SK-N-SH (cell line): ENCODE measurements around the gene STAB1. TPM values are rescaled to one million over a fixed set of nuclear protein-coding genes. Genes with fewer than 3 reads are reported as not detected.

ENCODE experiments used
- CTCF ChIA-PET: fragments of 300-600, 350-600 bp; formaldehyde crosslinking; extraction: SDS; loops from one replicate; lab custom pipeline; 2021; lab: Yijun Ruan, JAX
- POLR2A ChIA-PET: fragments of 350-600 bp; sonication (Branson Sonifier 250); formaldehyde crosslinking; extraction: SDS; loops from one replicate; lab custom pipeline; 2020; ENCODE audit warnings: antibody characterized with exemption, inconsistent platforms; lab: Yijun Ruan, JAX
- DNase-seq: peaks from one replicate; pipeline ENCODE4 v3.0.0; 2012
- H2AFZ ChIP-seq: fragments of 200-600 bp; sonication (generic); 2 replicates; pipeline ENCODE4 v1.8.1; 2016; ENCODE audit warnings: antibody characterized with exemption, mild to moderate bottlenecking, low read depth
- H3F3A ChIP-seq: fragments of 200-600 bp; sonication (generic); replicated peaks from 2 replicates; pipeline ENCODE3; 2016; ENCODE audit warnings: antibody characterized with exemption, mild to moderate bottlenecking; ENCODE audit not compliant: insufficient read depth
- H3K27ac ChIP-seq, 2 experiments: fragments of 200-500 bp in 1 of 2; fragments of 200-600 bp in 1 of 2; sonication (Bioruptor generic) in 1 of 2; sonication (generic), shearing (Covaris generic) in 1 of 2; 2 replicates each; pipeline versions ENCODE4 v1.5.1 to v1.6.1; 2014 to 2016; ENCODE audit warnings: low read depth in 2 of 2, inconsistent platforms in 1 of 2, low read length in 1 of 2, mild to moderate bottlenecking in 1 of 2, mixed read lengths in 1 of 2
- H3K27me3 ChIP-seq: fragments of 200-600 bp; sonication (generic), shearing (Covaris generic); 2 replicates; pipeline ENCODE4 v1.6.1; 2016; ENCODE audit warnings: mixed run types; ENCODE audit not compliant: insufficient read depth
- H3K36me3 ChIP-seq, 2 experiments: fragments of 200-500 bp in 1 of 2; fragments of 200-600 bp in 1 of 2; sonication (Bioruptor generic) in 1 of 2; sonication (generic) in 1 of 2; replicated peaks in 1 of 2; 2 replicates each; pipeline versions ENCODE3 to v1.5.1; 2014 to 2016; ENCODE audit warnings: low read length in 1 of 2, mild to moderate bottlenecking in 1 of 2; ENCODE audit not compliant: insufficient read depth in 2 of 2, control insufficient read depth in 1 of 2
- H3K4me1 ChIP-seq, 2 experiments: fragments of 200-500 bp in 1 of 2; fragments of 200-600 bp in 1 of 2; sonication (Bioruptor generic) in 1 of 2; sonication (generic), shearing (Covaris generic) in 1 of 2; 2 replicates each; pipeline versions ENCODE4 v1.5.1 to v1.6.1; 2014 to 2016; ENCODE audit warnings: low read depth in 1 of 2, low read length in 1 of 2, mixed run types in 1 of 2; ENCODE audit not compliant: insufficient read depth in 2 of 2, control insufficient read depth in 1 of 2
- H3K4me2 ChIP-seq: fragments of 200-600 bp; sonication (generic), shearing (Covaris generic); 2 replicates; pipeline ENCODE4 v1.6.1; 2017; ENCODE audit warnings: mixed run types
- H3K4me3 ChIP-seq, 2 experiments: fragments of 200-500 bp in 1 of 2; fragments of 200-600 bp in 1 of 2; sonication (Bioruptor generic) in 1 of 2; sonication (generic), shearing (Covaris generic) in 1 of 2; 2 replicates each; pipeline versions ENCODE4 v1.5.1 to v1.8.1; 2014 to 2016; ENCODE audit warnings: low read depth in 2 of 2, inconsistent platforms in 1 of 2, low read length in 1 of 2, mild to moderate bottlenecking in 1 of 2, mixed read lengths in 1 of 2, moderate library complexity in 1 of 2
- H3K79me2 ChIP-seq: fragments of 200-600 bp; sonication (generic); 2 replicates; pipeline ENCODE4 v1.8.1; 2017; ENCODE audit warnings: mild to moderate bottlenecking; ENCODE audit not compliant: insufficient read depth
- H3K9ac ChIP-seq: fragments of 200-600 bp; sonication (generic); 2 replicates; pipeline ENCODE4 v1.6.1; 2017; ENCODE audit warnings: mixed run types
- H3K9me2 ChIP-seq: fragments of 200-600 bp; sonication (generic); 2 replicates; pipeline ENCODE4 v1.6.1; 2017; ENCODE audit warnings: mixed run types
- H3K9me3 ChIP-seq: fragments of 200-600 bp; sonication (generic); 2 replicates; pipeline ENCODE4 v1.6.1; 2017; ENCODE audit warnings: mixed run types, mild to moderate bottlenecking, moderate library complexity
- H4K20me1 ChIP-seq: fragments of 200-600 bp; sonication (generic); 2 replicates; pipeline ENCODE4 v1.6.1; 2017; ENCODE audit warnings: mild to moderate bottlenecking, mixed run types; ENCODE audit not compliant: insufficient read depth
- ELF1 ChIP-seq: IDR thresholded peaks from 2 replicates; pipeline ENCODE4 v1.4.0; 2012
- FOXM1 ChIP-seq: IDR thresholded peaks from 2 replicates; pipeline ENCODE4 v1.4.0; 2012; ENCODE audit warnings: low read depth, mild to moderate bottlenecking
- MAX ChIP-seq: IDR thresholded peaks from 2 replicates; pipeline ENCODE4 v1.4.0; 2012; ENCODE audit warnings: low read depth
- NRF1 ChIP-seq: IDR thresholded peaks from 2 replicates; pipeline ENCODE4 v1.6.1; 2012; ENCODE audit warnings: low read depth, mild to moderate bottlenecking, low read length
- PBX3 ChIP-seq: IDR thresholded peaks from 2 replicates; pipeline ENCODE4; 2012
- RAD21 ChIP-seq: IDR thresholded peaks from 2 replicates; pipeline ENCODE4 v1.6.1; 2012; ENCODE audit warnings: mild to moderate bottlenecking, low read length
- RXRA ChIP-seq: IDR thresholded peaks from 2 replicates; pipeline ENCODE4 v1.4.0; 2012; ENCODE audit warnings: low read depth, mild to moderate bottlenecking, borderline replicate concordance
- SMC3 ChIP-seq: IDR thresholded peaks from 2 replicates; pipeline ENCODE4 v1.6.1; 2012; ENCODE audit warnings: low read depth, low read length, improper control_type of control experiment
- TEAD4 ChIP-seq: IDR thresholded peaks from 2 replicates; pipeline ENCODE4 v1.4.0; 2012; ENCODE audit warnings: mild to moderate bottlenecking, borderline replicate concordance; ENCODE audit not compliant: insufficient read depth
- USF1 ChIP-seq: IDR thresholded peaks from 2 replicates; pipeline ENCODE4 v1.4.0; 2012; ENCODE audit warnings: low read depth, borderline replicate concordance
- ZBTB33 ChIP-seq: IDR thresholded peaks from 2 replicates; pipeline ENCODE4 v1.4.0; 2012; ENCODE audit warnings: low read depth, borderline replicate concordance
- WGBS: methylation state at CpG from one replicate; pipeline ENCODE4 v1.1.6; 2017; ENCODE audit warnings: low lambda C conversion rate; 5-methylcytosine and 5-hydroxymethylcytosine counted together
- polyA plus RNA-seq, 3 experiments: library from polyadenylated mRNA; depleted of rRNA; stranded (reverse); fragments of >200 nt; gene quantifications; 2 replicates each; pipeline ENCODE4 v1.2.3, GENCODE V29; 2012

The STAB1 gene
- polyA plus RNA-seq, 1 of the 3 experiments (the other 2 are of a cell fraction): 0.05 TPM

- ChIA-PET POLR2A (no interaction called here), CTCF (no interaction called here)
- Histone ChIP-seq H3K36me3 (peaks cover 49 to 83% of the 10 kb centered on the region in 2 experiments), H3K4me1 (peaks cover 0 to 28% of the 10 kb centered on the region in 2 experiments; a peak in 1 of 4 replicates), H3K4me2 (no peak overlapping the region), H3K9me2 (no peaks in the 10 kb centered on the region), H4K20me1 (no peaks in the 10 kb centered on the region), H3K9me3 (no peaks in the 10 kb centered on the region), H2AFZ (no peak overlapping the region), H3F3A (no peaks in the 10 kb centered on the region), H3K9ac (no peak overlapping the region), H3K27me3 (no peaks in the 10 kb centered on the region), H3K4me3 (no peak overlapping the region), H3K27ac (no peak overlapping the region), H3K79me2 (0 out of 2 replicates have a peak, but pooled peaks cover 7% of the 10 kb centered on the region)
- 91% methylated on average over 7 of the region's 16 CpGs for WGBS
- no peak for DNase-seq
- no peak for TF ChIP-seq RXRA
- TF ChIP-seq PBX3: no peak
- no peak for TF ChIP-seq SMC3
- no peak for TF ChIP-seq FOXM1
- TF ChIP-seq TEAD4: no peak
- no peak for TF ChIP-seq ELF1
- TF ChIP-seq MAX: no peak
- TF ChIP-seq USF1: no peak
- no peak for TF ChIP-seq NRF1
Measured at GRCh38 chr3:52477076-52477795, 17.9 kb upstream of the STAB1 start.

GRCh38 chr3:52477796-52478095, 17.4 kb upstream of the STAB1 start:
- Histone ChIP-seq H2AFZ (no peak overlapping the region), H3K4me3 (no peak overlapping the region), H3K36me3 (peaks cover 48 to 82% of the 10 kb centered on the region in 2 experiments), H3K4me2 (no peak overlapping the region), H4K20me1 (no peaks in the 10 kb centered on the region), H3K9me2 (no peaks in the 10 kb centered on the region), H3F3A (no peaks in the 10 kb centered on the region), H3K4me1 (peaks cover 0 to 28% of the 10 kb centered on the region in 2 experiments; a peak in 1 of 4 replicates), H3K9ac (no peak overlapping the region), H3K9me3 (no peaks in the 10 kb centered on the region), H3K27ac (no peak overlapping the region), H3K27me3 (no peaks in the 10 kb centered on the region), H3K79me2 (0 out of 2 replicates have a peak, but pooled peaks cover 2% of the 10 kb centered on the region)
- 97% methylated on average over 5 of the region's 6 CpGs for WGBS
- no peak for TF ChIP-seq ZBTB33
- TF ChIP-seq RAD21: no peak
- POLR2A ChIA-PET: no interaction called here
- CTCF ChIA-PET: no interaction called here
- DNase-seq: no peak
